K562 (cell line): Measurements from ENCODE around the gene FOXN3. TPM values are rescaled to one million over a fixed set of nuclear protein-coding genes. Genes with fewer than 3 reads are reported as not detected.

ENCODE experiments used
- ATAC-seq: fragments of 200-7000 bp; cut with Tn5 transposase; 3 replicates; pipeline ENCODE4 v1.9.1; 2020; ENCODE audit warnings: moderate library complexity
- BruUV-seq: library from RNA; stranded (reverse); fragments of 400-500 nt; replicated peaks from 2 replicates; lab custom pipeline; 2021; lab: Mats Ljungman, UMichigan
- CTCF ChIA-PET: fragments of 300-600 bp; formaldehyde crosslinking; extraction: SDS; loops from one replicate; lab custom pipeline; 2021; ENCODE audit warnings: low intra/inter-chr PET ratio; lab: Yijun Ruan, JAX
- POLR2A ChIA-PET: fragments of 300-600, 350-650 bp; sonication (Branson Sonifier 250); formaldehyde crosslinking; extraction: SDS; loops from one replicate; lab custom pipeline; 2021; ENCODE audit warnings: antibody characterized with exemption, inconsistent platforms; lab: Yijun Ruan, JAX
- DNase-seq, 4 experiments: peaks; one replicate each; pipeline versions ENCODE4 v3.0.0 to v3.0.0-alpha.2; 2011 to 2018; ENCODE audit warnings: low spot score in 3 of 4, mixed read lengths in 3 of 4; ENCODE audit errors: extremely low read depth in 1 of 4
- FAIRE-seq: peaks from 2 replicates; lab custom pipeline; 2011; peaks lifted over from hg19 to GRCh38; lab: Jason Lieb, UNC
- H2AFZ ChIP-seq: 2 replicates; pipeline ENCODE4 v1.6.0; 2011; ENCODE audit warnings: low read depth, low read length, control low read depth, inconsistent platforms
- H3K27ac ChIP-seq: fragments of 200-600 bp; 3 replicates; pipeline ENCODE4 v1.8.0; 2011; ENCODE audit warnings: low read depth, mild to moderate bottlenecking, control low read depth, inconsistent platforms, low read length, moderate library complexity, mixed read lengths; ENCODE audit errors: extremely low read depth
- H3K27me3 ChIP-seq, 2 experiments: fragments of 300-600 bp in 1 of 2; 2 replicates in 1 of 2; 3 replicates in 1 of 2; pipeline versions ENCODE4 v1.6.0 to v1.8.0; 2011; ENCODE audit warnings: inconsistent platforms in 2 of 2, low read length in 2 of 2, mild to moderate bottlenecking in 1 of 2, mixed read lengths in 1 of 2, moderate library complexity in 1 of 2; ENCODE audit not compliant: control insufficient read depth in 2 of 2, insufficient read depth in 2 of 2
- H3K36me3 ChIP-seq: fragments of 300-600 bp; 3 replicates; pipeline ENCODE4 v1.8.0; 2011; ENCODE audit warnings: mild to moderate bottlenecking, low read length, inconsistent platforms; ENCODE audit not compliant: control insufficient read depth, insufficient read depth
- H3K4me1 ChIP-seq, 2 experiments: fragments of 200-600 bp in 1 of 2; replicated peaks in 1 of 2; 2 replicates in 1 of 2; 3 replicates in 1 of 2; pipeline versions ENCODE4 v1.5.1 to v1.8.0; 2011; ENCODE audit warnings: inconsistent platforms in 2 of 2, low read length in 2 of 2, mild to moderate bottlenecking in 1 of 2, mixed read lengths in 1 of 2, moderate library complexity in 1 of 2; ENCODE audit not compliant: control insufficient read depth in 2 of 2, insufficient read depth in 2 of 2
- H3K4me2 ChIP-seq: 2 replicates; pipeline ENCODE4 v1.6.1; 2011; ENCODE audit warnings: low read length, control low read depth, inconsistent platforms, mixed read lengths; ENCODE audit not compliant: insufficient read depth
- H3K4me3 ChIP-seq: fragments of 200-600 bp; sonication (generic), shearing (Covaris generic); 2 replicates; pipeline ENCODE4 v1.5.1; 2016; ENCODE audit warnings: control low read depth, inconsistent platforms
- H3K79me2 ChIP-seq: fragments of 200-600 bp; 3 replicates; pipeline ENCODE4 v1.8.0; 2011; ENCODE audit warnings: low read length, inconsistent platforms; ENCODE audit not compliant: control insufficient read depth, insufficient read depth
- H3K9ac ChIP-seq, 2 experiments: 2 replicates each; pipeline versions ENCODE4 v1.6.0 to v1.6.1; 2011; ENCODE audit warnings: low read depth in 2 of 2, low read length in 2 of 2, control low read depth in 1 of 2, inconsistent platforms in 1 of 2, mild to moderate bottlenecking in 1 of 2, mixed read lengths in 1 of 2; ENCODE audit not compliant: insufficient read depth in 1 of 2
- H3K9me1 ChIP-seq: one replicate; pipeline ENCODE4 v1.6.0; 2011; ENCODE audit warnings: inconsistent platforms, mild to moderate bottlenecking, low read length, moderate library complexity; ENCODE audit not compliant: control insufficient read depth, insufficient read depth
- H3K9me3 ChIP-seq: replicated peaks from 2 replicates; pipeline ENCODE4 v1.5.1; 2011; ENCODE audit warnings: low read depth, low read length, inconsistent platforms; ENCODE audit not compliant: control insufficient read depth, insufficient read depth
- H4K20me1 ChIP-seq: replicated peaks from 2 replicates; pipeline ENCODE4 v1.6.1; 2011; ENCODE audit warnings: low read length, inconsistent platforms, mixed read lengths; ENCODE audit not compliant: control insufficient read depth, insufficient read depth
- ADNP ChIP-seq: fragments of 200-800 bp; sonication (Bioruptor generic); IDR thresholded peaks from 2 replicates; pipeline ENCODE4 v1.6.1; 2016; ENCODE audit warnings: missing genetic modification characterization, missing compliant biosample characterization
- CCAR2 ChIP-seq: fragments of 200-400 bp; formaldehyde crosslinking; IDR thresholded peaks from 2 replicates; pipeline ENCODE4 v1.6.1; 2017; ENCODE audit warnings: mild to moderate bottlenecking, low read depth, low read length
- COPS2 ChIP-seq: fragments of 450-650 bp; conservative IDR thresholded peaks from 2 replicates; pipeline ENCODE4 v1.6.1; 2016; ENCODE audit warnings: mild to moderate bottlenecking, moderate library complexity
- E2F6 ChIP-seq, 2 experiments: IDR thresholded peaks; 2 replicates each; pipeline ENCODE4 v1.6.1; 2011; ENCODE audit warnings: borderline replicate concordance in 1 of 2, control low read depth in 1 of 2, low read depth in 1 of 2, low read length in 1 of 2, mild to moderate bottlenecking in 1 of 2, mixed read lengths in 1 of 2, moderate library complexity in 1 of 2; ENCODE audit not compliant: insufficient read depth in 1 of 2, insufficient read length in 1 of 2, poor library complexity in 1 of 2, severe bottlenecking in 1 of 2; ENCODE audit errors: extremely low read depth in 1 of 2
- E2F8 ChIP-seq: fragments of 450-650 bp; IDR thresholded peaks from 2 replicates; pipeline ENCODE4 v1.7.1; 2018; ENCODE audit warnings: mild to moderate bottlenecking, low read depth; ENCODE audit not compliant: partially characterized antibody
- FOXP1 ChIP-seq: sonication (generic); formaldehyde crosslinking; IDR thresholded peaks from 2 replicates; pipeline ENCODE4 v1.8.0; 2022; ENCODE audit warnings: mild to moderate bottlenecking, missing genetic modification reagents
- GATAD2B ChIP-seq: fragments of 450-650 bp; IDR thresholded peaks from 2 replicates; pipeline ENCODE4 v1.6.1; 2017; ENCODE audit warnings: mild to moderate bottlenecking, borderline replicate concordance
- NFIX ChIP-seq: fragments of 250-450 bp; sonication (Bioruptor Pico); IDR thresholded peaks from 2 replicates; pipeline ENCODE4 v1.4.0; 2020; ENCODE audit warnings: low read depth, mild to moderate bottlenecking, moderate library complexity
- NR3C1 ChIP-seq: sonication (generic); formaldehyde crosslinking; IDR thresholded peaks from 2 replicates; pipeline ENCODE4 v1.8.1; 2022; ENCODE audit warnings: missing genetic modification reagents
- ZNF140 ChIP-seq: fragments of 250-450 bp; sonication (Bioruptor Pico); IDR thresholded peaks from 2 replicates; pipeline ENCODE4 v1.8.0; 2021; ENCODE audit warnings: moderate library complexity, mild to moderate bottlenecking, inconsistent platforms
- WGBS: fragments of 100-300 bp; shearing (Covaris generic); methylation state at CpG from one replicate; pipeline ENCODE4 v1.1.6; 2016; ENCODE audit warnings: low coverage, mixed read lengths; ENCODE audit not compliant: insufficient coverage; ENCODE audit errors: missing lambda C conversion rate; 5-methylcytosine and 5-hydroxymethylcytosine counted together
- in situ Hi-C: fragments of 300-500 bp; cut with MboI; formaldehyde crosslinking; loops from 4 replicates; pipeline ENCODE4 v1.15.0; 2018; ENCODE audit warnings: inconsistent platforms, mixed read lengths
- intact Hi-C: fragments of 100-400 bp; cut with micrococcal nuclease; formaldehyde crosslinking; loops from 2 replicates; pipeline ENCODE4 v1.14.2; 2022
- polyA plus RNA-seq, 8 experiments: library from polyadenylated mRNA; depleted of rRNA in 4 of 8; stranded (reverse) in 5 of 8; unstranded in 3 of 8; fragments of >200 nt; fragmentation: Nextera tagmentation in 2 of 8; fragmentation: Illumina TruSeq in 1 of 8; extraction: Ambion mirVana in 2 of 8; extraction: Trizol in 1 of 8; gene quantifications; 2 replicates each; pipeline versions ENCODE4 v1.2.1 to v1.2.3, GENCODE V29; 2011 to 2014; ENCODE audit warnings: inconsistent platforms in 1 of 8, missing spikeins in 1 of 8
- total RNA-seq, 7 experiments: library from RNA; depleted of rRNA in 6 of 7; stranded (reverse); fragments of >200 nt in 6 of 7; fragmentation: Illumina TruSeq in 2 of 7; extraction: Trizol in 2 of 7; gene quantifications; 2 replicates each; pipeline versions ENCODE4 v1.2.1 to v1.2.3, GENCODE V29; 2011 to 2021; ENCODE audit warnings: low replicate concordance in 1 of 7

FOXN3 gene
- total and polyA plus RNA-seq, 9 of the 15 experiments (the other 6 are each of a cell fraction or from before 2014, with no cell fraction given) = 0.07 to 1.3 (median 0.40) TPM

GRCh38 chr14:89408907-89409700 lies 7.9 kb downstream of the FOXN3 start:
- WGBS = 5% methylated on average over 9 of the region's 14 CpGs
- POLR2A ChIA-PET = interaction anchor here (1.2 kb wide), 1 partner anchor 19 kb away, joined by 3 read pairs; no protein-coding TSS in a partner anchor
- no peaks in the 10 kb centered on the region for H3K79me2 ChIP-seq
- peaks cover 0 to 4% of the 10 kb centered on the region in 2 experiments; a peak in 1 of 5 replicates for H3K27me3 ChIP-seq
- H3K4me2 ChIP-seq = no peak overlapping the region
- ATAC-seq (no peak), FAIRE-seq (no peak), DNase-seq (no peak)
- no peaks in the 10 kb centered on the region for H3K4me1 ChIP-seq
- H3K36me3 ChIP-seq = no peaks in the 10 kb centered on the region
- no peak overlapping the region for H2AFZ ChIP-seq
- H4K20me1 ChIP-seq = no peaks in the 10 kb centered on the region
- H3K9me3 ChIP-seq = no peaks in the 10 kb centered on the region
- H3K9ac ChIP-seq = no peak overlapping the region
- TF ChIP-seq FOXP1 = no peak
- TF ChIP-seq CCAR2 = no peak
- intact Hi-C loops = no loop called here
- no peaks in the 10 kb centered on the region for H3K9me1 ChIP-seq
- in situ Hi-C loops = no loop called here
- no TSS peak for BruUV-seq
- CTCF ChIA-PET = no interaction called here
- no peak overlapping the region for H3K27ac ChIP-seq
- H3K4me3 ChIP-seq = no peak overlapping the region

GRCh38 chr14:89407856-89408255 lies 9.2 kb downstream of the FOXN3 start:
- BruUV-seq = no TSS peak
- no peaks in the 10 kb centered on the region for H3K9me3 ChIP-seq
- H2AFZ ChIP-seq = no peak overlapping the region
- FAIRE-seq (no peak), ATAC-seq (no peak), DNase-seq (no peak)
- POLR2A ChIA-PET = interaction anchor here (1.2 kb wide), 1 partner anchor 17 kb away, joined by 3 read pairs; no protein-coding TSS in a partner anchor
- H3K9ac ChIP-seq = no peak overlapping the region
- intact Hi-C loops (no loop called here), in situ Hi-C loops (no loop called here)
- no peaks in the 10 kb centered on the region for H4K20me1 ChIP-seq
- no peaks in the 10 kb centered on the region for H3K36me3 ChIP-seq
- H3K27me3 ChIP-seq = peaks cover 0 to 4% of the 10 kb centered on the region in 2 experiments; a peak in 1 of 5 replicates
- no peaks in the 10 kb centered on the region for H3K9me1 ChIP-seq
- H3K4me3 ChIP-seq = no peak overlapping the region
- no peaks in the 10 kb centered on the region for H3K79me2 ChIP-seq
- no peak overlapping the region for H3K27ac ChIP-seq
- 0% methylated on average over 4 of the region's 4 CpGs for WGBS
- no peaks in the 10 kb centered on the region for H3K4me1 ChIP-seq
- H3K4me2 ChIP-seq = no peak overlapping the region
- CTCF ChIA-PET = no interaction called here
- TF ChIP-seq NFIX (CRISPR knock-in tag) = no peak
- no peak for TF ChIP-seq NR3C1 (CRISPR knock-in tag)
- no peak for TF ChIP-seq E2F8
- TF ChIP-seq ZNF140 (CRISPR knock-in tag) = no peak
- no peak for TF ChIP-seq E2F6 (IDR thresholded peaks at IDR 0.05; ENCODE audit: borderline replicate concordance in 1 of 2, extremely low read depth in 1 of 2, insufficient read depth in 1 of 2, insufficient read length in 1 of 2, low read depth in 1 of 2, low read length in 1 of 2, poor library complexity in 1 of 2, severe bottlenecking in 1 of 2)
- no peak for TF ChIP-seq ADNP (tag)
- TF ChIP-seq COPS2 = no peak
- TF ChIP-seq GATAD2B = no peak
